ENCODE measurements around the gene BPIFB1. TPM values are rescaled to one million over a fixed set of nuclear protein-coding genes. Genes with fewer than 3 reads are reported as not detected.

BPIFB1 gene
- total and polyA plus RNA-seq, 2 of the 8 experiments (the other 6 are each of a cell fraction or from before 2014, with no cell fraction given), result not detected

GRCh38 chr20:33352258-33353012 lies 69.4 kb downstream of the BPIFB1 start:
- Histone ChIP-seq H3K56ac (replicated peaks; ENCODE audit: insufficient read length, low read depth, low read length) (no peak overlapping the region), H4K20me1 (replicated peaks in 1 of 2; ENCODE audit: control insufficient read depth in 1 of 2, insufficient read depth in 2 of 2, low read length in 2 of 2) (no peaks in the 10 kb centered on the region), H3K23me2 (ENCODE audit: low read depth, low read length) (no peaks in the 10 kb centered on the region), H2BK12ac (ENCODE audit: low read depth, low read length) (peak overlapping the region; percentile 50; the same call in 1 of the 2 replicates), H2BK120ac (replicated peaks; ENCODE audit: low read depth, low read length) (no peak overlapping the region), H2BK5ac (ENCODE audit: low read depth, low read length) (peak overlapping the region; percentile 85), H2AFZ (ENCODE audit: low read length) (no peak overlapping the region), H2BK15ac (ENCODE audit: low read length) (0 out of 2 replicates have a peak overlapping the region, but pooled peaks have one; percentile 65), H2AK5ac (ENCODE audit: low read depth, low read length) (peak overlapping the region; percentile 94), H3K27ac (ENCODE audit: low read depth, low read length) (no peak overlapping the region; the same call in 1 of the 2 replicates), H3K79me2 (ENCODE audit: control insufficient read depth in 1 of 2, insufficient read depth in 2 of 2, low read length in 2 of 2) (no peaks in the 10 kb centered on the region), H4K8ac (ENCODE audit: extremely low read depth, insufficient read depth, low read length) (no peak overlapping the region; the same call in 1 of the 2 replicates), H3K9me3 (ENCODE audit: insufficient read depth in 2 of 2, low read depth in 1 of 2, low read length in 1 of 2) (no peaks in the 10 kb centered on the region), H4K91ac (replicated peaks; ENCODE audit: insufficient read length, low read length) (peak overlapping the region; percentile 17), H3K23ac (ENCODE audit: insufficient read length) (no peak overlapping the region), H3K9ac (replicated peaks in 1 of 4; ENCODE audit: extremely low read depth in 1 of 4, low read depth in 3 of 4, low read length in 3 of 4) (no peak overlapping the region), H3K4me2 (ENCODE audit: insufficient read depth in 1 of 2, low read depth in 2 of 2, low read length in 2 of 2) (no peak overlapping the region), H2BK20ac (ENCODE audit: low read length) (no peak overlapping the region), H3K14ac (ENCODE audit: insufficient read length) (no peak overlapping the region), H3K4ac (replicated peaks; ENCODE audit: insufficient read length, low read depth, low read length) (no peak overlapping the region), H3K4me1 (replicated peaks in 1 of 4; ENCODE audit: control insufficient read depth in 3 of 4, insufficient read depth in 4 of 4, low read length in 3 of 4) (peaks cover 9 to 15% (median 10%) of the 10 kb centered on the region in 4 experiments; a peak in 6 of 7 replicates), H3K4me3 (ENCODE audit: extremely low read depth in 1 of 4, insufficient read depth in 2 of 4, low read depth in 3 of 4, low read length in 4 of 4) (no peak overlapping the region), H3K18ac (ENCODE audit: extremely low read depth, low read length) (peak overlapping the region; percentile 48; the same call in 1 of the 2 replicates), H3K27me3 (replicated peaks in 1 of 4; ENCODE audit: control insufficient read depth in 3 of 4, extremely low read depth in 1 of 4, insufficient read depth in 3 of 4, low read length in 3 of 4) (no peaks in the 10 kb centered on the region), H3K36me3 (ENCODE audit: control insufficient read depth in 2 of 4, insufficient read depth in 4 of 4, low read length in 3 of 4) (no peaks in the 10 kb centered on the region), H3K79me1 (ENCODE audit: low read depth, low read length) (no peaks in the 10 kb centered on the region), H4K5ac (ENCODE audit: insufficient read length, low read depth, low read length) (no peak overlapping the region)
- FAIRE-seq (no peak), DNase-seq (ENCODE audit: low read depth in 1 of 2, low spot score in 2 of 2) (no peak)
- 80% methylated on average over 16 of the region's 16 CpGs; no CpG with 5 or more reads in 1 of the 2 experiments for WGBS, 2 experiments (ENCODE audit: extremely low coverage in 1 of 2, insufficient coverage in 1 of 2, insufficient read length in 1 of 2, insufficient replicate concordance in 2 of 2, low coverage in 1 of 2, low lambda C conversion rate in 2 of 2, missing lambda C conversion rate in 1 of 2)
- no peak for TF ChIP-seq SAP30 (IDR thresholded peaks at IDR 0.05; ENCODE audit: insufficient read depth, insufficient replicate concordance, low read length)
- ChIA-PET POLR2A (ENCODE audit: partially characterized antibody) (no interaction called here), CTCF (ENCODE audit: partially characterized antibody) (no interaction called here)

Measured in H1 (cell line).